Effector memory CD4-positive, alpha-beta T cell (primary cell): ENCODE measurements around the gene RENBP.

Experiments
- DNase-seq, 3 donors: peaks; one replicate each; pipeline ENCODE4 v3.0.0-alpha.2; 2020
- H3K27ac ChIP-seq: 2 replicates; pipeline ENCODE4 v1.7.0; 2013; ENCODE audit warnings: mild to moderate bottlenecking, low read length, moderate library complexity; ENCODE audit not compliant: insufficient read depth, poor library complexity, severe bottlenecking
- H3K27me3 ChIP-seq: replicated peaks from 2 replicates; pipeline ENCODE4 v1.7.0; 2013; ENCODE audit warnings: mild to moderate bottlenecking, low read length; ENCODE audit not compliant: insufficient read depth, control insufficient read depth, poor library complexity, severe bottlenecking
- H3K36me3 ChIP-seq: 2 replicates; pipeline ENCODE4 v1.7.0; 2013; ENCODE audit warnings: mild to moderate bottlenecking, low read length, moderate library complexity; ENCODE audit not compliant: control insufficient read depth, insufficient read depth
- H3K4me1 ChIP-seq: 2 replicates; pipeline ENCODE4 v1.7.0; 2013; ENCODE audit warnings: low read length, mild to moderate bottlenecking; ENCODE audit not compliant: control insufficient read depth, insufficient read depth, poor library complexity, severe bottlenecking
- H3K4me3 ChIP-seq: 2 replicates; pipeline ENCODE4 v1.7.0; 2013; ENCODE audit warnings: low read length, low read depth, mild to moderate bottlenecking; ENCODE audit not compliant: insufficient read depth, poor library complexity, severe bottlenecking
- H3K9me3 ChIP-seq: 2 replicates; pipeline ENCODE4 v1.7.0; 2013; ENCODE audit warnings: mild to moderate bottlenecking, low read length, moderate library complexity; ENCODE audit not compliant: control insufficient read depth

The RENBP gene

GRCh38 chrX:153908219-153908860 lies 36.1 kb downstream of the RENBP start:
- no peak overlapping the region for H3K27ac ChIP-seq
- H3K36me3 ChIP-seq = peaks cover 25% of the 10 kb centered on the region
- DNase-seq = no peak
- no peaks in the 10 kb centered on the region for H3K27me3 ChIP-seq
- no peak overlapping the region for H3K4me3 ChIP-seq
- H3K9me3 ChIP-seq = no peaks in the 10 kb centered on the region
- peaks cover 12% of the 10 kb centered on the region for H3K4me1 ChIP-seq

DNA sequence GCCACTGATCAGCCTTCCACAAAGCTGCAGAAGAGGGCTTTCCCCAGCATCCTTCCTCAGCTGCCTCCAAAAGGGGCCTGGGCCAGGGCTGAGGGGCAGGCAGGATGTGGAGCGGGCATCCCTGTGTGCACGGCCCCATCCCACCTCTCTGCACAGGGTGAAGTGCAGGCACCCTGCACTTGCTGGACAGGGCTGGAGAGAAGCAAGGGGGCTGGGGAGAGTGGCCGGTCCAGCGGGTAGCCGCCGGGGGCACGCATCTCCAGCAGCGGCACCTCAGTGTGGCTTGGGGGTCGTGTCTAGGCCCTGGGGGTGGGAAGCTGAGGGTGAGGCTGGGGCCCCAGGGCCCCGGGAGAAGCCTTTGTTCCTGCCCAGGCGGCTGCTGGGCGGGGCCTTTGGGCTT lies 37.0 kb downstream of the RENBP start:
- no peak for DNase-seq
- Histone ChIP-seq H3K36me3 (peaks cover 17% of the 10 kb centered on the region), H3K27ac (no peak overlapping the region), H3K4me1 (peaks cover 12% of the 10 kb centered on the region), H3K4me3 (no peak overlapping the region), H3K9me3 (no peaks in the 10 kb centered on the region), H3K27me3 (no peaks in the 10 kb centered on the region)

GRCh38 chrX:153906126-153906917 lies 38.1 kb downstream of the RENBP start:
- H3K27me3 ChIP-seq = no peaks in the 10 kb centered on the region
- H3K27ac ChIP-seq = no peak overlapping the region
- H3K9me3 ChIP-seq = no peaks in the 10 kb centered on the region
- no peak for DNase-seq
- peaks cover 21% of the 10 kb centered on the region for H3K4me1 ChIP-seq
- peaks cover 14% of the 10 kb centered on the region for H3K36me3 ChIP-seq
- H3K4me3 ChIP-seq = no peak overlapping the region

- Histone ChIP-seq H3K4me1 (peaks cover 27% of the 10 kb centered on the region), H3K9me3 (no peaks in the 10 kb centered on the region)
- no peak for DNase-seq
These were observed 38.9 kb downstream of the RENBP start for GRCh38 chrX:153905481-153906095.

DNA sequence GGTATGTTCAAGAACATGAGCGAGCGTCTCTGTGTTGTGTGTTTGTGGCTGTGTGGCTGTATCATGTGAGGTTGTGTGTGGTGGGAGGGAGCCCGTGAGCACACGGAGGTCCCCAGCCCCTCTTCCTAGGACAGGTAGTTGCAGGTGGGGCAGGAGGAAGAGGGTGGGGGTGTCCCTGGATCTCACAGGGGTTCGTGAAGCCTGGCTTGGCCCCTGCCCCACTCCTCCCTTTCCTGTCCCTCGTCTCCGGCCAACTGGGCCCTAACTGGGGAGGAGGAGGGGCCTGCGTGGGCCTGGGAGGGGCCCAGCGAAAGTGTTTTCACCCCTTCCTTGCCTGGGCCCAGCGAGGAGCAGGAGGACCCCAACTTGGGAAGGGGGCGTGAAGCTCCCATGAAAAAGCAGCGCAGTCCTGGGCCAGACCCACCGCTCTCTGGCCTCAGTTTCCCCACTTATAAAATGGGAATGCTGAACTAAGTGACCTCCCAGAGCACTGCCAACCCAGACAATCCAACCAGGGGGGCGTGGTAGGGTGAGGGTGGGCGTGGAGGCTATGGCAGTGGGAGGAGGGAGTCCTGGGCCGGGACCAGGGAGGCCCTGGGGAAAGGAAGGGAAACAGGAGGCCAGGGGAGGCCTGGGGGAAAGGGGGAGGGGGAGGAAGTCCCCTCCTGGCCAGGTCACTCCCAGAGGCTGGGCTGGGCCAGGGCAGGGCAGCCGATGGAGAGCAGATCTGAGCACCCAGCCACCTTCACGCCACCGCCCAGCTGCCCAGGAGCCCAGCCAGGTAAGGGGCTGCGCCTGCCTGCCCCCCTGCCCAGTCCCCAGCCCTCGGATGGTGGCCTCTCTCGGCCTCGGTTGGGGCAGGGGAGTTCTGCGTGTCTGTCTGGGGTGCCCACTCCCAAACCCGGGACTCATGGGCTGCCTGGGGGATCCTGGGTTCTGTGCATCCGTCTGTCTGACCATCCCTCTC lies 40.2 kb downstream of the RENBP start, which contains the start of gene AVPR2:
Gene AVPR2 (plus strand): TSS at position 683 of the 967 bp plus-strand sequence. CDS start 473 bp downstream, outside the sequence.
- Histone ChIP-seq H3K27ac (no peak within 1 kb of the TSS), H3K27me3 (no peaks in the 10 kb centered on the region), H3K9me3 (no peaks in the 10 kb centered on the region), H3K4me3 (no peak within 1 kb of the TSS), H3K36me3 (peaks cover 7% of the 10 kb centered on the region), H3K4me1 (peaks cover 29% of the 10 kb centered on the region)
- DNase-seq = no peak

More at GRCh38 chrX:153905481-153906095, 38.9 kb downstream of the RENBP start:
- Histone ChIP-seq H3K27me3 (no peaks in the 10 kb centered on the region), H3K27ac (no peak overlapping the region), H3K36me3 (peaks cover 14% of the 10 kb centered on the region), H3K4me3 (no peak overlapping the region)

GRCh38 chrX:153903238-153903980 lies 41.0 kb downstream of the RENBP start:
- H3K4me3 ChIP-seq = no peak overlapping the region
- no peak for DNase-seq
- H3K9me3 ChIP-seq = no peaks in the 10 kb centered on the region
- no peaks in the 10 kb centered on the region for H3K27me3 ChIP-seq
- H3K36me3 ChIP-seq = no peaks in the 10 kb centered on the region
- H3K4me1 ChIP-seq = peaks cover 29% of the 10 kb centered on the region
- H3K27ac ChIP-seq = no peak overlapping the region

- no peaks in the 10 kb centered on the region for H3K36me3 ChIP-seq
- no peak overlapping the region for H3K27ac ChIP-seq
- no peak overlapping the region for H3K4me3 ChIP-seq
- DNase-seq = no peak
- H3K27me3 ChIP-seq = no peaks in the 10 kb centered on the region
- no peaks in the 10 kb centered on the region for H3K9me3 ChIP-seq
- H3K4me1 ChIP-seq = peaks cover 29% of the 10 kb centered on the region
These were observed 42.1 kb downstream of the RENBP start for GRCh38 chrX:153902385-153902784.

GRCh38 chrX:153901753-153902140 lies 42.7 kb downstream of the RENBP start:
- no peak overlapping the region for H3K4me3 ChIP-seq
- H3K27ac ChIP-seq = no peak overlapping the region
- no peaks in the 10 kb centered on the region for H3K36me3 ChIP-seq
- no peaks in the 10 kb centered on the region for H3K9me3 ChIP-seq
- H3K4me1 ChIP-seq = peaks cover 29% of the 10 kb centered on the region
- no peaks in the 10 kb centered on the region for H3K27me3 ChIP-seq
- DNase-seq = no peak
